ENCODE data around the gene PNMA3. TPM values are rescaled to one million over a fixed set of nuclear protein-coding genes. Genes with fewer than 3 reads are reported as not detected.
"Not testable (repeated sequence)": the region's sequence is repeated elsewhere in the genome, so short reads cannot be mapped to it uniquely, and the experiment has no call there.

PNMA3 gene
- total RNA-seq, 6 donors from 2014 or later: 0.30 to 6.3 (median 0.51) TPM

GRCh38 chrX:153074262-153074899 lies 18.1 kb downstream of the PNMA3 start:
- 87 to 93% methylated on average over 5 to 19 of the region's 24 CpGs for WGBS, 2 donors
- Histone ChIP-seq H3K36me3 (no peaks in the 10 kb centered on the region), H3K9me3 (no peaks in the 10 kb centered on the region), H3K4me3 (no peak overlapping the region), H3K27me3 (no peaks in the 10 kb centered on the region), H3K4me1 (no peaks in the 10 kb centered on the region), H3K27ac (no peak overlapping the region)
- ATAC-seq (ENCODE audit: low FRiP score in 2 of 2) (no peak), DNase-seq (no peak)
- TF ChIP-seq POLR2A (IDR thresholded peaks at IDR 0.05): no peak
- TF ChIP-seq EP300 (IDR thresholded peaks at IDR 0.05): no peak
- TF ChIP-seq CTCF (IDR thresholded peaks at IDR 0.05): no peak
- no peak for TF ChIP-seq POLR2AphosphoS5 (IDR thresholded peaks at IDR 0.05)

DNA sequence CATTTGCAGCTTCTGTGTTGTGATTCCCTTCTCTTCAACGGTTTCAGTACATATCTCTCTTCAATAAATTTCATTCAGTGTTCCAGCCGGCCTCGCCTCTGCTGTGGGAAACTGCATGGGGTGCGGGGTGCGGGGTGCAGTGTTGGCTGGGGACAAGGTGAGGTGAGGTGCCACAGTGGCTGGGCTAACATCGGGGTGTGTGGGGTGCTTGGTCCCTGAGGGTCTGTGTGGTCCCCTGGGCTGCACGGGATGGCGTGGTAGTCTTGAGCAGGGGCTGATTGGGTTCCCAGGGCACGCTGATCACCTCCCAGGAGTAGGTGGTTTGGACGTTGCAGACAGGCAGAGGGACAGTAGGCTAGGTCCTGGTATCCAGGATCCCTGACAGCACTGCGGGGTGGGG lies 18.7 kb downstream of the PNMA3 start:
- Histone ChIP-seq H3K36me3 (no peaks in the 10 kb centered on the region), H3K9me3 (no peaks in the 10 kb centered on the region), H3K27ac (no peak overlapping the region), H3K4me1 (no peaks in the 10 kb centered on the region), H3K4me3 (no peak overlapping the region), H3K27me3 (no peaks in the 10 kb centered on the region)
- 84 to 93% methylated on average over 8 to 11 of the region's 11 CpGs for WGBS, 2 donors
- DNase-seq: no peak
- TF ChIP-seq CTCF (IDR thresholded peaks at IDR 0.05) (no peak), POLR2A (IDR thresholded peaks at IDR 0.05) (no peak), POLR2AphosphoS5 (IDR thresholded peaks at IDR 0.05) (no peak), EP300 (IDR thresholded peaks at IDR 0.05) (no peak)
- no peak for ATAC-seq (ENCODE audit: low FRiP score in 2 of 2)

- no peaks in the 10 kb centered on the region for H3K36me3 ChIP-seq
- H3K27me3 ChIP-seq: no peaks in the 10 kb centered on the region
- no peaks in the 10 kb centered on the region for H3K9me3 ChIP-seq
- ATAC-seq (ENCODE audit: low FRiP score in 2 of 2) (no peak), DNase-seq (peak in 1 of 2 donors; percentile 54)
- no peak overlapping the region for H3K27ac ChIP-seq
- no peak overlapping the region for H3K4me3 ChIP-seq
- TF ChIP-seq POLR2AphosphoS5 (IDR thresholded peaks at IDR 0.05): no peak
- WGBS, 2 donors: 94% methylated on average over 14 of the region's 14 CpGs; no CpG with 5 or more reads in 1 of the 2 donors
- H3K4me1 ChIP-seq: no peaks in the 10 kb centered on the region
Observed at GRCh38 chrX:153075366-153075765, 19.1 kb downstream of the PNMA3 start.

GRCh38 chrX:153077437-153078135 lies 21.3 kb downstream of the PNMA3 start:
- H3K36me3 ChIP-seq, H3K4me1 ChIP-seq, H3K9me3 ChIP-seq, DNase-seq, H3K27me3 ChIP-seq, H3K27ac ChIP-seq, H3K4me3 ChIP-seq: not testable (repeated sequence)
- no CpG with 5 or more reads among the region's 76 CpGs for WGBS, 2 donors
- peak in 1 of 2 donors; percentile 85 for ATAC-seq (ENCODE audit: low FRiP score in 2 of 2)

GRCh38 chrX:153083238-153083923 lies 27.1 kb downstream of the PNMA3 start:
- H3K27me3 ChIP-seq, H3K9me3 ChIP-seq, H3K36me3 ChIP-seq, H3K4me3 ChIP-seq, H3K4me1 ChIP-seq, H3K27ac ChIP-seq: not testable (repeated sequence)
- WGBS, 2 donors: 40 to 83% methylated on average over 1 to 13 of the region's 23 CpGs
- ATAC-seq (ENCODE audit: low FRiP score in 2 of 2) (peak in 1 of 2 donors; percentile 13), DNase-seq (peak in 1 of 2 donors; percentile 36)

- Histone ChIP-seq H3K27ac (no peak overlapping the region), H3K27me3 (no peaks in the 10 kb centered on the region), H3K4me3 (no peak overlapping the region), H3K36me3 (no peaks in the 10 kb centered on the region), H3K4me1 (no peaks in the 10 kb centered on the region), H3K9me3 (peaks cover 0 to 35% (median 0%) of the 10 kb centered on the region in 4 donors)
- WGBS, 2 donors: 75% methylated on average over 3 of the region's 3 CpGs; no CpG with 5 or more reads in 1 of the 2 donors
- ATAC-seq (ENCODE audit: low FRiP score in 2 of 2) (no peak), DNase-seq (no peak)
- no peak for TF ChIP-seq CTCF (IDR thresholded peaks at IDR 0.05)
Observed at GRCh38 chrX:153102418-153102817, 46.1 kb downstream of the PNMA3 start.

DNA sequence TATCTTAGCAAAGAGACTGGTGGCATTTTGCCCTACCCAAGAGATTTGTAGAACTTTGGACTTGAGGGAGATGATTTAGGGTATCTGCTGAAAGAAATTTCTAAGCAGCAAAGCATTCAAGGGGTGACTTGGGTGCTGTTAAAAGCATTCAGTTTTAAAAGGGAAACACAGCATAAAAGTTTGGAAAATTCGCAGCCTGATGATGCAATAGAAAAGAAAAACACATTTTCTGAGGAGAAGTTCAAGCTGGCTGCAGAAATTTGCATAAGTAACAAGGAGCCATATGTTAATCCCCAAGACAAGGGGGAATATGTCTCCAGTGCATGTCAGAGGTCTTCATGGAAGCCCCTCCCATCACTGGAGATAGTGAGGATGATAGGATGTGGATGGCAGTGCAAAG lies 48.7 kb downstream of the PNMA3 start:
- ATAC-seq (ENCODE audit: low FRiP score in 2 of 2); H3K36me3 ChIP-seq; H3K4me3 ChIP-seq; H3K27me3 ChIP-seq; H3K27ac ChIP-seq; H3K4me1 ChIP-seq; DNase-seq: not testable (repeated sequence)
- 58 to 71% methylated on average over 1 of the region's 1 CpG for WGBS, 2 donors
- H3K9me3 ChIP-seq: peaks cover 0 to 35% (median 0%) of the 10 kb centered on the region in 4 donors

GRCh38 chrX:153106092-153106801 lies 50.0 kb downstream of the PNMA3 start:
- not testable (repeated sequence) for H3K27ac ChIP-seq, H3K4me1 ChIP-seq, H3K36me3 ChIP-seq, H3K4me3 ChIP-seq, H3K27me3 ChIP-seq, DNase-seq
- peak in 1 of 2 donors; percentile 31 for ATAC-seq (ENCODE audit: low FRiP score in 2 of 2)
- peaks cover 0 to 28% (median 0%) of the 10 kb centered on the region in 4 donors for H3K9me3 ChIP-seq
- 13 to 25% methylated on average over 2 of the region's 12 CpGs for WGBS, 2 donors
